ENCODE data around the gene CPOX. TPM values are rescaled to one million over a fixed set of nuclear protein-coding genes. Genes with fewer than 3 reads are reported as not detected.

CPOX gene
- polyA plus RNA-seq, 10 donors = 10.3 to 17.7 (median 15.4) TPM

DNA sequence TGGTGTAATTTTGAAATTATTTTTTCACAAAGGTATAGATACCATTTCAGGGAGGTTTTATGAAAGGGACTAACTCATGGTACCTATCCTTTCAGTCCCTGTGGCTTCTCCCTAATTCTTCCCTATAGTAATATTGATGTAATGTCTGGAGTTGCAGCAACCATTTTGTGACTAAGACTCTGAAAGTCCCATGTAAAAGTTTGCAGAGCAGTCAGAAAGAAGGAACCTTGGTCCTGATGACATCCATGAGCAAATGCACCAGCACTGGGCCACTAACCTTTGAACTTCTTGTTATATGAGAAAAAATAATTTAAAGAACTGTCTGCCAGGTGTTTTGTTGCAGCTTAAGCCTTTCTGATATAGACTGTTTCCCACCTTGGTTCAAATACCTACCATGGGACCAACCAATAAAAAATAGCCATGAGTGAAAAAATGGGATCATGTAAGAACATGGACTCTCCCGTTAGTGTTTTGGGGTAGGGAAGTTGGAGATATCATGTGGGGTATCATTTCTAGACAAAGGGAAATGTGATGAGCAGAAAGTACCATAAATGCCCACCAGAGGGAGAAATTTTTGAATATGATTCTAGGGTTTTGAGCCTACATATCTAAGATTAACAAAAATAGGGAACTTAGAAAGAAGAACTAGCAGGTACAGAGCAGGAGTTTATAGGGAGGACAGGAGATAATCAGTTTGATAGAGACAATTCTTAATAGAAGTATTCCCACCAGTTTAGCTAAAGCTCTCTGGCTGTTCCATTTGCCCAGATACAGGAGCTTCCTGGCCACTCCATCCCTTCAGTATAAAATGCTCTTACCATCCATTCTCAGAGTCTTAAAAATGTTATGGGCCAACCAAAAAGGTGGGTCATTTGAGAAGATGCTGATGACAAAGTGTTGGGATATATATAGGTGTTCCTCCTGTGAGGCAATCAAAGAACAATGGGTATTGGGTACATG, 3.4 kb upstream of the CPOX start:
- peak in 1 of 3 donors; percentile 37 for DNase-seq

DNA sequence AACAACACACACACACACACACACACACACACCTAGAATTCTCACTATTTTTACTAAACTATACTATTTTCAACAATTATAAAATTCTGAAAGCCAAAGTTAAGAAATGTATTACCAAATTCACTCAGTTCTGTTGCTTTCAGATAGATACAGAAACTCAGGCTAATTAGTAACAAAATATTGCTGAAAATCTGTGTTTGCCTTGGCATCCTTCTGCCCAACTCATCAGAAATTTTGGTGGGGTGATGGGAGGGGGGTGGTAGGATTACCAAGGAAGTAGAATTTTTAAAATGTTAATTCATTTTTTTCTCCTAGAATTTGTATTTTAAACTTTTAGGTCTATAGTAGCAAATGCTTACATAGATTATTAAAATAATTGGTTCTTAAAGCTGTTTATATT, 2.7 kb upstream of the CPOX start:
- no peak for DNase-seq

DNA sequence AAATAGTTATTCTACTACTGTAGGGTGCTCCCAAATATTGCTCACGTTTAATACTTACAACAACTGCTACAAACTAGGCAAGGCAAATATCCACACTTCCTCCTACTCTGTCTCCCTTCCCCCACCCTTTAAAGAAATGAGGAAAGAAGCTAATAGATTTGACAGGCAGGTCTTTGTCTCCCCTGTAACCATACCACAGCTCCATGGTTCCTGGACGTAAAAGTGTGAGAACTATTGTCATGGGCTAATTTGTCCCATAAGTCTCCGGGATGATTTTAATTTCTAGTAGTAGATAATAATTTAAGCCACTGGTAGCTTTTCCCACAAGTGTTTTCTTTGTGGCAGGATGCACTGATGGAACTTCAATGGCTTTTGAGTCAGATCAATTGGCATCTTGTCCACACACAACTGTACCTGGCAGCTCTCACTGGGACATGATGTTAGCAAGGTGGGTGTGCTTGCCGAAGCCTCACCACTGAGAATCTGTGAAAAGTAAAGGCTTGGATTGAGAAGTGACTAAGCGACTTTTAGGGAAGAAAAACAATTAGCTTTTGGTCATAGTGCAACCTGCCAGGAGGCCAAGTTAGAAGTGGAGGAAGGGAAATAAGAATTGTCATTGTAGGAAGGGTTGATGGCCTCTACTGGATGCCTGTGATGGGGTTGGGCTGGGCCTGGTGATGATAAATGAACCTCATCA, 1.4 kb upstream of the CPOX start:
- DNase-seq = no peak

- DNase-seq = no peak
Observed at GRCh38 chr3:98592345-98592935, 971 bp downstream of the CPOX start.

DNA sequence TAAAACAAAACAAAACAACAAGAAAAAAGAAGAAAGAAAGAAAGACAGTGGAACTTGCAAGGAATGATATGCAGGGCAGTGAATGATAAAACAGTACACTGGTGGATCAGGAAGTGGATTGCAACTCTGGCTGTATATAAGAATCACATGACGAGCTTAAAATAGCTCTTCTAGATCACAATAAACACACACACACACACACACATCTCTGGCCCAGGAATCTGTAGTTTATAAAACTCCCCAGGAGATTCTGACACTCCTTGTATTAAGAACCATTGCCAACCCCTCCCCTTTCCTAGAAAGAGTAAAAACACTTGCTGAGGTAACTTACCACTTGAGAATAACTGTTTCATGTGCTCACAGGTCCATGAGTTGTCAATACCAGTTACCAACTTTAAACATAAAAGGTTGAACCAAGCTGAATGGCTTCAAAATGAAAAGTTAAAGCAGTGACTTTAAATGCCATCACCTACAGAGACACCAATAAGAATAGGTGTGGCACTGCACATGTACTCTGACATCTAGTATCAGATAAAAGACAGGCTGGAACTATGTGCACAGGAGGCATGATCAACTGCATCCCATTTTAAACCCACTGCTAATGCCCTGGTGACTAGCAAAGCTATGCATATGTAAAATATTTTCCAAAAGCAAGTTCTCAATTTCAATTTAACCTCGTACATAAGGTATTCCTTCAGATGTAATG, 3.9 kb downstream of the CPOX start:
- no peak for DNase-seq

GRCh38 chr3:98588065-98588464, 5.3 kb downstream of the CPOX start:
- no peak for DNase-seq

DNA sequence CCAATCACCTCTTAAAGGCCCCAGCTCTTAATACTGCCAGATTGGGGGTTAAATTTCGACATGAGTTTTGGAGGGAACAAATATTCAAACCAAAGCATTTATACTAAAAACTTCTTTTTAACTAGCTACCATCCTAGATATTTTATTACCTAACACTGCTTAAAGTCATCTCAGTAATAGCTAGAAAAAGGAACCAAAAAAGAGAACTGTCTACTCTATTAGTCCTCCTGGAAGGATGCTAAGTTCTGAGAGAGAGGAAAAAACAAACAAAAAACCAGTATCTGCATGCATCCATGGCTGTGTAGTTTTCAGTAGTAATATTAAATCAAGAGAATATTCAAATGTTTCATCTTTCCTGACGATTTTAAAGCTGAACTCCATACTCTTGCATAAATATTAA, 5.8 kb downstream of the CPOX start:
- no peak for DNase-seq

DNA sequence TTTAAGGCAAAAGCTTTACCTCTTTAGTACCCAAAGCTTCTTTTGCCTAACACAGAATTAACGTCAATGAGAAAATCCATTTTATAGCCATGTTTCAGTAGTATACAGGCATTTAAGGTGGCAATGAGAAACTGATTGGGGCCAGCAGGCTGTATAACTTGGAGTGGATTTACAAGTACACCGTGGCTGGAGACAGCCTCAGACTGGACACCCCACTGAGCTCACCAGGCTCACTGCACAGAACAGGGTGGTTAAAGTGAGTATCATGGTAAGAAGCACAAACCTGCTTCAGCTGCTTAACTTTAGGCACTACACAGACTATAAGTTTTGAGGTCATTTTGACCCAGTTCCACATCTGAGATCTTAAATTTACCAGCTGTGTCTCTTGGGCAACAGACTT, 8.9 kb downstream of the CPOX start:
- DNase-seq = no peak

- DNase-seq = no peak
Observed at GRCh38 chr3:98583766-98584165, 9.6 kb downstream of the CPOX start.

DNA sequence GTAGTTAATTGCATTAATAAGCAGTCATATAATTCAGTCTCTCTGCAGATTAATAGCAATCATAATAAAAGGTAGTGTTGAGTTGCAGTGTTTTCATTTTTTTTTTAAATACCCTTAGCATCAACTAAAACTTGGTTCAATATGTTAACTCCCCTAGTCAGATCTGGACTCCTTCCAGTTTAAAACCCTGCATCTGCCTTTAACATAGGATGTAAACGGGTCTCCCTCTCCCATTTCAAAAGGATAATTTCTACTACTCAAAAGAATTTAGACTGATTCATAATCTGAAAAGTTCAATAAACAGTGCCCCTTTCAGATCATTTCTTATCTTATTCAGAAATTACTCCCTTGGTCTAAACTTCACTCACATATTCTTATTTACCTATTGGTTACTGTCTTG, 11.4 kb downstream of the CPOX start:
- no peak for DNase-seq

DNA sequence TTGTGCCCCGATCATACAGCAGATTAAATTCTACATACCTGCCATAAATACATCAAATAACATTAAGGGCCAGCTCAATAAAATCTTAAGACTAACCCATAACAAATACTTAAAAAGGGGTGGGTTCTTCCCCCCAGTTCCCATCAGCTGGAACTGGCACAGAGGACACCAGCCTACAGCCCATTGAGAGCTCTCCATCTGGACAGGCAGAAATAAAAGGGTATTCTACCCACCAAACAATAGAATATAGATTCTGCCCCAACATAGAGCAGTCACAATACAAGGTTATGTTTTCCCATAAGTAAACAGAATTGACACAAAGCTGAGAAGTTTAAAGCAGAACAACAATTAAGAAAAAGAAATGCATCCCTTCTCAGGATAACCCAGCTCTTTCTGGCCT, 11.9 kb downstream of the CPOX start:
- DNase-seq = no peak

- no peak for DNase-seq
Observed at GRCh38 chr3:98580401-98581386, 12.7 kb downstream of the CPOX start.

DNA sequence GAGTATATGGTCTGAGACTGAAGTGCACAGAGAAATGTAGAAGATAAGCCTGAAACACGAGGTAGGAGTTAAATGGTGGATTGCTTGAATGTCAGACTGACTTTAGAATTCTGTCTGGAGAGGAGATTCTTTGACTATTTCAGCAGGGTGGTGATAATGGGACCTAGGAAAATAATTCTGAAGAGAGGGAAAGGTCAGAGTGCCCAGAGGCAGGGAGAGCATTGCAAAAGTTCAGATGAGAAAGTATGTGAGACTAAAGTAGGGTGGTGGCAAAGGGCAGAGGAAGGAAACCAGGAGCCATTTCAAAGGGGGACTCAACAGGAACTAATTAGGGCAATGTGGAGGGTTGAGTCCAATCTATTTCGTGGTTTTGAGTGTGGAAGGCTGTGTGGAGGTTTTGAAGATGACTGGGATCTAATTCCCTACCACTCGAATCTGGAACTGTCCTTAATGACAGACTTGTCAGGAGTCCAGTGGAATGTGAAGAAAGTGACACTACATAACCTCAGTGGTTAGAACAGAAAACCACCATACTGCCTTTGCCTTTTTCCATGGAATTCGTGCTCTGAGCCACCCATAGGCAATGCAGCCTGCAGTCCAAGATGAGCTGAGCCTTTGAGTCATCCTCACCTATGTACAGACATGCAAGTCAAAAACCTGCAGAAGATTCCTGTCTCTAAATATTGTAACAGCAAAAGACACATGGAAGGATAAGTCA, 16.1 kb downstream of the CPOX start:
- peak in 1 of 3 donors; percentile 41 for DNase-seq

GRCh38 chr3:98574132-98574531, 19.3 kb downstream of the CPOX start:
- DNase-seq = no peak

DNA sequence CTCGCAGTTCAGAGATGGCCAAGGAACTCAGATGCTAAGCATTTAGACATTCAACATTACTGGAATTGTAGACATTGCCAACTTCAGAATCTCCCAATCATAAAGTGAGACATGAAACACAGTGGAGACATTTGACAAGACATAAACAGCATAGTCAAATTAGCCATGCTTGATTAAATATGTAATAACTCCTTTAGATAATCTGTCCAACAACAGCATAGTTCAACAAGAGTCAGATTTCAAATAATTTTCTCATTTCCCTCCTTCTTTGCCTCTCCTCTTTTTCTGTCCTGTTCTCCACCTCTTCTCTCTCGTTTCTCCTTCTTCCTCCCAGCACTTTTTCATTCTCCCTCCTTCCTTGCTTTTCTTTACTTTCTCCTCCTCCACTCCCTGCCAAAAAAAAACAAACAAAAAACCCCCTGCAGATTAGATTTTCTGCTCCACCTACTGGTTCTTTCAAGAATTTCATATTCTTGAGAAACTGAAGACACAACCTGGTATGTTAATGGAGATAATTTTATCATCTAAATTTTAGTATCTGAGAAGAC, 20.2 kb downstream of the CPOX start:
- DNase-seq = no peak

GRCh38 chr3:98568402-98568801, 25.0 kb downstream of the CPOX start:
- DNase-seq = no peak

DNA sequence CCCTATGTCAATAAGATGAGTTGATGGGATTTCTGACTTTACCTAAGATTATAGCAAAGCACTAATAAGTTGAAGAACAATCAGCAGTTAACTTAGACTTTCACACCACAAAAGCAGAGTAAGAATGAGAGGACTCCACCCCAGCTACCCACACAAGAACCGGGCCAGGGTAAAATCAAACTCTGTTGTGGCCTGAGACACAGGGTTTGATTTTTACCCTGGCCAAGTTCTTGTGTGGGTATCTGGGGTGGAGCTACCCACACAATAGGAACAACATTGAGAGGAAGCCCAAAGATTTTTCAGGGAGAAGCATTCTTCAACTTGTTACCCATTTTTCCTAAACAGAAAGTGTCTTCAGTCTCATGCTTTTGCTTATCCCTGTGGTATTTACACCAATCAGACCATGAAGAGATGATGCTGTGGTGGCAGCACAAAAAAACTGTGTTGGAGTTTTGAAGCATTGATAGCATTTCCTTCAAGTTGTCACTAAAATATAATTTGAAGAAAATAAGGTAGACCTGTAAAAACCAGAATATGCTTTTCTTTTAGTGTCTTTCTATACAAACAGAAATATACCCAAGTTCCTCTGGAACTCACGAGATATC, 25.6 kb downstream of the CPOX start:
- DNase-seq = no peak

- DNase-seq = no peak
Observed at GRCh38 chr3:98565843-98566242, 27.6 kb downstream of the CPOX start.

DNA sequence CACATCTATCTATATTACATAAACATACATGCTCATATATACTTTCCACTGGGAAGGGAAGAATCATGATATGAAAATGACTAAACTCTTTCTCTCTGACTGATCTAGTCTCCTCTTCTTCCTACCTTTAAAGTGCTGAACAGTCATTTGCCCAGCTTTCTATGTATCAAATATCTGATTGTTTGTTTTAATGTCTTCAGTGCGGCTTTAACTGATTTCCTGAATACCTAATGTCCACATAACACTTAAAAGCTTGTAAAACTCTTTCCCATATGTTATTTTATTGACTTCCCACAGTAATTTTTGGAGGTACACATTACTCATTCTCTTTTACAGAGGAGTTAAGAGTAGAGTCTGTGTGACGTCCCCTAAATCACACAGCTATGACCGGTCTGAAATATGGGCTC, 28.2 kb downstream of the CPOX start:
- DNase-seq = no peak
